Measurements from ENCODE around the gene ADCK1.
"Not testable (repeated sequence)": the region's sequence is repeated elsewhere in the genome, so short reads cannot be mapped to it uniquely, and the experiment has no call there.

DNA sequence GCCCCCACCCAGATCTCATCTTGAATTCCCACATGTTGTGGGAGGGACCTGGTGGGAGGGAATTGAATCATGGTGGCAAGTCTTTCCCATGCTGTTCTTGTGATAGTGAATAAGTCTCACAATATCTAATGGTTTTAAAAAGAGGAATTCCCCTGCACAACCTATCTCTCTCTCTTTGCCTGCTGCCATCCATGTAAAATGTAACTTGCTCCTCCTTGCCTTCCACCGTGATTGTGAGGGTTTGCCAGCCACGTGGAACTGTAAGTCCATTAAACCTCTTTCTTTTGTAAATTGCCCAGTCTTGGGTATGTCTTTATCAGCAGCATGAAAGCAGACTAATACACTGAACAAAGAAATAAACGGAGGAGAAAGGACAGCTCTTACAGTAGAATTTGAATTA lies 159.8 kb downstream of the ADCK1 start:
- TF ChIP-seq, protein P1, sequence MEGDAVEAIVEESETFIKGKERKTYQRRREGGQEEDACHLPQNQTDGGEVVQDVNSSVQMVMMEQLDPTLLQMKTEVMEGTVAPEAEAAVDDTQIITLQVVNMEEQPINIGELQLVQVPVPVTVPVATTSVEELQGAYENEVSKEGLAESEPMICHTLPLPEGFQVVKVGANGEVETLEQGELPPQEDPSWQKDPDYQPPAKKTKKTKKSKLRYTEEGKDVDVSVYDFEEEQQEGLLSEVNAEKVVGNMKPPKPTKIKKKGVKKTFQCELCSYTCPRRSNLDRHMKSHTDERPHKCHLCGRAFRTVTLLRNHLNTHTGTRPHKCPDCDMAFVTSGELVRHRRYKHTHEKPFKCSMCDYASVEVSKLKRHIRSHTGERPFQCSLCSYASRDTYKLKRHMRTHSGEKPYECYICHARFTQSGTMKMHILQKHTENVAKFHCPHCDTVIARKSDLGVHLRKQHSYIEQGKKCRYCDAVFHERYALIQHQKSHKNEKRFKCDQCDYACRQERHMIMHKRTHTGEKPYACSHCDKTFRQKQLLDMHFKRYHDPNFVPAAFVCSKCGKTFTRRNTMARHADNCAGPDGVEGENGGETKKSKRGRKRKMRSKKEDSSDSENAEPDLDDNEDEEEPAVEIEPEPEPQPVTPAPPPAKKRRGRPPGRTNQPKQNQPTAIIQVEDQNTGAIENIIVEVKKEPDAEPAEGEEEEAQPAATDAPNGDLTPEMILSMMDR (IDR thresholded peaks at IDR 0.05), result not testable (repeated sequence)
- not testable (repeated sequence) for TF ChIP-seq ETV6 (CRISPR knock-in tag; IDR thresholded peaks at IDR 0.05); KAT7 (CRISPR knock-in tag; IDR thresholded peaks at IDR 0.05; ENCODE audit: borderline replicate concordance)
- TF ChIP-seq, protein P2, sequence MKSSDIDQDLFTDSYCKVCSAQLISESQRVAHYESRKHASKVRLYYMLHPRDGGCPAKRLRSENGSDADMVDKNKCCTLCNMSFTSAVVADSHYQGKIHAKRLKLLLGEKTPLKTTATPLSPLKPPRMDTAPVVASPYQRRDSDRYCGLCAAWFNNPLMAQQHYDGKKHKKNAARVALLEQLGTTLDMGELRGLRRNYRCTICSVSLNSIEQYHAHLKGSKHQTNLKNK (CRISPR knock-in tag; IDR thresholded peaks at IDR 0.05), result not testable (repeated sequence)

Measured in WTC11 (cell line).